Keratinocyte (primary cell): ENCODE data around the gene OR10AG1.

Experiments
- EZH2 ChIP-seq: IDR thresholded peaks from one replicate; pipeline ENCODE4 v1.6.1; 2012; ENCODE audit warnings: inconsistent platforms, mild to moderate bottlenecking, low read length, moderate library complexity
- TF ChIP-seq, protein P1 (sequence below), 3 experiments: IDR thresholded peaks in 1 of 3; conservative IDR thresholded peaks in 1 of 3; optimal IDR thresholded peaks in 1 of 3; 2 replicates in 2 of 3; 3 replicates in 1 of 3; pipeline versions ENCODE3 to v1.5.1; 2011; ENCODE audit warnings: low read length in 3 of 3, mild to moderate bottlenecking in 3 of 3, moderate library complexity in 2 of 3, control low read depth in 1 of 3, inconsistent platforms in 1 of 3; ENCODE audit not compliant: insufficient read depth in 2 of 3; ENCODE audit errors: extremely low read depth in 1 of 3

GRCh38 chr11:55994525-55994924 is 24.8 kb upstream of the OR10AG1 start, which contains the start of gene OR5F1:
- TF ChIP-seq EZH2 = no peak
- TF ChIP-seq, protein P1, sequence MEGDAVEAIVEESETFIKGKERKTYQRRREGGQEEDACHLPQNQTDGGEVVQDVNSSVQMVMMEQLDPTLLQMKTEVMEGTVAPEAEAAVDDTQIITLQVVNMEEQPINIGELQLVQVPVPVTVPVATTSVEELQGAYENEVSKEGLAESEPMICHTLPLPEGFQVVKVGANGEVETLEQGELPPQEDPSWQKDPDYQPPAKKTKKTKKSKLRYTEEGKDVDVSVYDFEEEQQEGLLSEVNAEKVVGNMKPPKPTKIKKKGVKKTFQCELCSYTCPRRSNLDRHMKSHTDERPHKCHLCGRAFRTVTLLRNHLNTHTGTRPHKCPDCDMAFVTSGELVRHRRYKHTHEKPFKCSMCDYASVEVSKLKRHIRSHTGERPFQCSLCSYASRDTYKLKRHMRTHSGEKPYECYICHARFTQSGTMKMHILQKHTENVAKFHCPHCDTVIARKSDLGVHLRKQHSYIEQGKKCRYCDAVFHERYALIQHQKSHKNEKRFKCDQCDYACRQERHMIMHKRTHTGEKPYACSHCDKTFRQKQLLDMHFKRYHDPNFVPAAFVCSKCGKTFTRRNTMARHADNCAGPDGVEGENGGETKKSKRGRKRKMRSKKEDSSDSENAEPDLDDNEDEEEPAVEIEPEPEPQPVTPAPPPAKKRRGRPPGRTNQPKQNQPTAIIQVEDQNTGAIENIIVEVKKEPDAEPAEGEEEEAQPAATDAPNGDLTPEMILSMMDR (optimal IDR thresholded peaks at IDR 0.05 in 1 of 3, IDR thresholded peaks at IDR 0.05 in 1 of 3, conservative IDR thresholded peaks at IDR 0.05 in 1 of 3; ENCODE audit: extremely low read depth in 1 of 3, insufficient read depth in 2 of 3, low read length in 3 of 3) = no peak
